ENCODE measurements around the gene HCFC2. TPM values are rescaled to one million over a fixed set of nuclear protein-coding genes. Genes with fewer than 3 reads are reported as not detected.

HCFC2 gene
- total and polyA plus RNA-seq, 2 of the 8 experiments (the other 6 are each of a cell fraction or from before 2014, with no cell fraction given) = 0.62 to 1.8 TPM

DNA sequence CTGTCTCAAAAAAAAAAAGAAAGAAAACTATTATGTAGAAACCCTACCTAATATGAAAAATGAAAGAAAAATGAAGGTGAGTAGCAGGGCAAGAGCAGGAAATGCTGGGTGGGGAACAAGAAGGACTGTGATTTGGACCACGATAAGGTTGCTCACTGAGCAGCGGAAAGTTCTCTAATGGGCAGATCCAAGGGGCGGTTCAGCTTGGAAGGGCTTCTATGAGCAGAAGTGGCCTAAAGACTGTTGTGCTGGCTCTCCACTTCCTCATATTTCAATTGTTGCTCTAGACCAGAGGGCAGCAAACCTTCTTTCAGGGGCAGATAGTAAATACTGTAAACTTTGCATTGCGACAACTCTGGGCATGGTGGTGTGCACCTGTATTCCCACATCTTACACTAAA is 90.0 kb downstream of the HCFC2 start:
- H3K27me3 ChIP-seq (replicated peaks in 1 of 4; ENCODE audit: control insufficient read depth in 3 of 4, extremely low read depth in 1 of 4, insufficient read depth in 3 of 4, low read length in 3 of 4) = no peaks in the 10 kb centered on the region
- no peak overlapping the region for H4K91ac ChIP-seq (replicated peaks; ENCODE audit: insufficient read length, low read length)
- 82% methylated on average over 4 of the region's 4 CpGs; no CpG with 5 or more reads in 1 of the 2 experiments for WGBS, 2 experiments (ENCODE audit: extremely low coverage in 1 of 2, insufficient coverage in 1 of 2, insufficient read length in 1 of 2, insufficient replicate concordance in 2 of 2, low coverage in 1 of 2, low lambda C conversion rate in 2 of 2, missing lambda C conversion rate in 1 of 2)
- H3K23me2 ChIP-seq (ENCODE audit: low read depth, low read length) = no peaks in the 10 kb centered on the region
- no peak overlapping the region for H3K27ac ChIP-seq (ENCODE audit: low read depth, low read length)
- no peak overlapping the region for H3K14ac ChIP-seq (ENCODE audit: insufficient read length)
- no peak overlapping the region for H4K5ac ChIP-seq (ENCODE audit: insufficient read length, low read depth, low read length)
- H3K9ac ChIP-seq (replicated peaks in 1 of 4; ENCODE audit: extremely low read depth in 1 of 4, low read depth in 3 of 4, low read length in 3 of 4) = no peak overlapping the region
- no peaks in the 10 kb centered on the region for H3K9me3 ChIP-seq (ENCODE audit: insufficient read depth in 2 of 2, low read depth in 1 of 2, low read length in 1 of 2)
- no peak overlapping the region for H2BK12ac ChIP-seq (ENCODE audit: low read depth, low read length)
- TF ChIP-seq BRCA1 (IDR thresholded peaks at IDR 0.05; ENCODE audit: low read depth, low read length) (no peak), SIX5 (IDR thresholded peaks at IDR 0.05; ENCODE audit: low read depth, low read length) (no peak), MAFK (IDR thresholded peaks at IDR 0.05; ENCODE audit: low read depth, low read length) (no peak), SP1 (IDR thresholded peaks at IDR 0.05; ENCODE audit: low read depth, low read length) (no peak), NRF1 (IDR thresholded peaks at IDR 0.05; ENCODE audit: low read depth, low read length) (no peak), RAD21 (IDR thresholded peaks at IDR 0.05 in 1 of 2, conservative IDR thresholded peaks at IDR 0.05 in 1 of 2; ENCODE audit: low read depth in 2 of 2, low read length in 2 of 2) (no peak), KDM4A (IDR thresholded peaks at IDR 0.05; ENCODE audit: low read depth, low read length, severe bottlenecking) (no peak), CREB1 (IDR thresholded peaks at IDR 0.05) (no peak), EP300 (IDR thresholded peaks at IDR 0.05; ENCODE audit: borderline replicate concordance in 1 of 2, low read depth in 2 of 2, low read length in 2 of 2) (no peak), SRF (IDR thresholded peaks at IDR 0.05; ENCODE audit: low read depth, low read length) (no peak), ZNF274 (IDR thresholded peaks at IDR 0.05; ENCODE audit: borderline replicate concordance, extremely low read depth, low read length) (no peak), POLR2AphosphoS5 (IDR thresholded peaks at IDR 0.05; ENCODE audit: low read depth, low read length) (no peak), EZH2 (IDR thresholded peaks at IDR 0.05; ENCODE audit: low read depth, low read length, severe bottlenecking) (no peak), CHD1 (IDR thresholded peaks at IDR 0.05; ENCODE audit: low read depth, low read length) (no peak)
- no peak for DNase-seq (ENCODE audit: low read depth in 1 of 2, low spot score in 2 of 2)
- H3K4me2 ChIP-seq (ENCODE audit: insufficient read depth in 1 of 2, low read depth in 2 of 2, low read length in 2 of 2) = no peak overlapping the region
- no peaks in the 10 kb centered on the region for H3K4me1 ChIP-seq (replicated peaks in 1 of 4; ENCODE audit: control insufficient read depth in 3 of 4, insufficient read depth in 4 of 4, low read length in 3 of 4)
- no peak overlapping the region for H2AK5ac ChIP-seq (ENCODE audit: low read depth, low read length)
- H2AFZ ChIP-seq (ENCODE audit: low read length) = no peak overlapping the region; the same call in 1 of the 2 replicates
- H3K36me3 ChIP-seq (ENCODE audit: control insufficient read depth in 2 of 4, insufficient read depth in 4 of 4, low read length in 3 of 4) = no peaks in the 10 kb centered on the region
- H2BK120ac ChIP-seq (replicated peaks; ENCODE audit: low read depth, low read length) = no peak overlapping the region
- H3K18ac ChIP-seq (ENCODE audit: extremely low read depth, low read length) = no peak overlapping the region
- no peaks in the 10 kb centered on the region for H3K79me2 ChIP-seq (ENCODE audit: control insufficient read depth in 1 of 2, insufficient read depth in 2 of 2, low read length in 2 of 2)
- no peak overlapping the region for H2BK15ac ChIP-seq (ENCODE audit: low read length)
- no peak overlapping the region for H2BK20ac ChIP-seq (ENCODE audit: low read length)
- ChIA-PET CTCF (ENCODE audit: partially characterized antibody) (no interaction called here), POLR2A (ENCODE audit: partially characterized antibody) (interaction anchor here (1.5 kb wide), 1 partner anchor 16 kb away, joined by 5 read pairs; the partner anchor contains the start of gene NFYB)
- H3K79me1 ChIP-seq (ENCODE audit: low read depth, low read length) = no peaks in the 10 kb centered on the region
- no peak overlapping the region for H3K4me3 ChIP-seq (ENCODE audit: extremely low read depth in 1 of 4, insufficient read depth in 2 of 4, low read depth in 3 of 4, low read length in 4 of 4)
- no peak for FAIRE-seq
- H3K4ac ChIP-seq (replicated peaks; ENCODE audit: insufficient read length, low read depth, low read length) = no peak overlapping the region
- no peak overlapping the region for H3K23ac ChIP-seq (ENCODE audit: insufficient read length)
- no peaks in the 10 kb centered on the region for H4K20me1 ChIP-seq (replicated peaks in 1 of 2; ENCODE audit: control insufficient read depth in 1 of 2, insufficient read depth in 2 of 2, low read length in 2 of 2)
- no peak overlapping the region for H3K56ac ChIP-seq (replicated peaks; ENCODE audit: insufficient read length, low read depth, low read length)
- no peak overlapping the region for H4K8ac ChIP-seq (ENCODE audit: extremely low read depth, insufficient read depth, low read length)
- no peak overlapping the region for H2BK5ac ChIP-seq (ENCODE audit: low read depth, low read length)

Measured in H1 (cell line).